Measurements from ENCODE around the gene TMCO1. TPM values are rescaled to one million over a fixed set of nuclear protein-coding genes. Genes with fewer than 3 reads are reported as not detected.
A peak's percentile ranks its signal among the peaks of the same experiment; 100 is the strongest.
"Not testable (repeated sequence)": the region's sequence is repeated elsewhere in the genome, so short reads cannot be mapped to it uniquely, and the experiment has no call there.

Gene TMCO1
- total RNA-seq, 2 experiments from 2014 or later, result 93.3 to 102 TPM

DNA sequence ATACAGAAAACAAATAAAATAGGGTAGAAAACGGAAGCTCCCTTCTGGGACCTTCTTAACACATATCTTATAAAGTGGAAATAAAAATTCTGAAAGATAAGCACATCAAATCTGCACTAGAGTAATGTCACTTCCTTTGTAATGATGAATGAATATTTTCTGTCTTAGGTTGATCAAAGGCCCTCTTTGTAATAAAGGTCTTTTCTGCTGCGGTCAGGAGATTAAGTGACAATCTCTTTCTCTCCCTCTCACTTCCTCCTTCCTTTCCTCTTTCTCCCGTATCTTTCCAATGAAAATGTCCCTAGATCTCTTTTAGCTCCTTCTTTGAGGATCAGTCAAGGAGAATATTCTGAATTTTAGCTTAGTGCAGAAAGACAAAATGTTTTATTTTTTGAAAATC is 33.8 kb downstream of the TMCO1 start:
- H3K36me3 Mint-ChIP-seq (ENCODE audit: low read depth), result peaks cover 15% of the 10 kb centered on the region
- DNase-seq, result no peak
- no peaks in the 10 kb centered on the region for H3K27me3 Mint-ChIP-seq
- H3K4me3 Mint-ChIP-seq, result no peak overlapping the region
- POLR2A ChIA-PET, result no interaction called here
- H3K4me1 Mint-ChIP-seq, result peaks cover 4% of the 10 kb centered on the region
- CTCF ChIA-PET, result interaction anchor here (1.8 kb wide), 1 partner anchor 9 kb away, joined by 6 read pairs; no protein-coding TSS in a partner anchor
- no peak overlapping the region for H3K27ac Mint-ChIP-seq
- no peaks in the 10 kb centered on the region for H3K9me3 Mint-ChIP-seq

DNA sequence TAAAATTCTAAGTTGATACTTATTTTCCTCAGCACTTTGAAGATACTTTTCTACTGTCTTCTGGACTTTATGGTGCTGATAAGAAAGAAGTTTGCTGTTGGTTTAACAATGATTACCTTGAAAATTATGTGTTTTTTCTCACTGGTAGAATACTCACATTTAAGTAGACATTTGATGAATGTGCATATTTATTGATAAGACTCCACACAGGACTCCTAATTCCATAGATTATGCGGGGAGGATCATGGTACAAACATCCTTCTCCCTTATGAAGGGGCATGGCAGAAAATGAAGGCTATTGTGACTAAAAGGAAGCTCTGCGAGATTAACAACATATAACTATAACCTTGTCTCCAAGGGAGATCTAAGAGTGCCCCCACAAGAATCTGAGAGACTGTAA is 41.8 kb downstream of the TMCO1 start:
- H3K27me3 Mint-ChIP-seq, result no peaks in the 10 kb centered on the region
- H3K4me3 Mint-ChIP-seq, result no peak overlapping the region
- no peaks in the 10 kb centered on the region for H3K4me1 Mint-ChIP-seq
- H3K27ac Mint-ChIP-seq, result no peak overlapping the region
- no peaks in the 10 kb centered on the region for H3K9me3 Mint-ChIP-seq
- CTCF ChIA-PET, result no interaction called here
- POLR2A ChIA-PET, result no interaction called here
- no peak for DNase-seq
- peaks cover 25% of the 10 kb centered on the region for H3K36me3 Mint-ChIP-seq (ENCODE audit: low read depth)

DNA sequence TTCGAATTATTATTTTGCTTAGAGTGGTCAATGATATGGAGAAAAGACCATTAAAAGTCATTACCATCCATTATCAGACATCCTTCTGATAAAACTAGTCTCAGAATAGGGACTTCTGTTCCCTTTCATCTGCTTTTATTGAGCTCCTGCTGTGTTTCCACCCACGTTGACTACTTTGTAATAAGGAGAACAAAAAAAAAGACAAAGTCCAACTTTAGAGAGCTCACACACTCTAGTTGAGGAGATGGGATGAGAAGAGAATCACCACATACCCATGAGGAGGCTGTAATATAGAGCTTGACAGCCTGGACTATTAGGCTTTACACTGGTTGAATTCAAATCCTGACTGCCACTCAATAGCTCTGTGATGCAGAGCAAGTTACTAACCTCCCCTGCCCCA is 42.5 kb downstream of the TMCO1 start:
- Mint-ChIP-seq H3K4me1 (no peaks in the 10 kb centered on the region), H3K4me3 (no peak overlapping the region), H3K9me3 (no peaks in the 10 kb centered on the region), H3K27ac (no peak overlapping the region), H3K36me3 (ENCODE audit: low read depth) (peaks cover 25% of the 10 kb centered on the region), H3K27me3 (no peaks in the 10 kb centered on the region)
- POLR2A ChIA-PET, result no interaction called here
- CTCF ChIA-PET, result no interaction called here
- no peak for DNase-seq

DNA sequence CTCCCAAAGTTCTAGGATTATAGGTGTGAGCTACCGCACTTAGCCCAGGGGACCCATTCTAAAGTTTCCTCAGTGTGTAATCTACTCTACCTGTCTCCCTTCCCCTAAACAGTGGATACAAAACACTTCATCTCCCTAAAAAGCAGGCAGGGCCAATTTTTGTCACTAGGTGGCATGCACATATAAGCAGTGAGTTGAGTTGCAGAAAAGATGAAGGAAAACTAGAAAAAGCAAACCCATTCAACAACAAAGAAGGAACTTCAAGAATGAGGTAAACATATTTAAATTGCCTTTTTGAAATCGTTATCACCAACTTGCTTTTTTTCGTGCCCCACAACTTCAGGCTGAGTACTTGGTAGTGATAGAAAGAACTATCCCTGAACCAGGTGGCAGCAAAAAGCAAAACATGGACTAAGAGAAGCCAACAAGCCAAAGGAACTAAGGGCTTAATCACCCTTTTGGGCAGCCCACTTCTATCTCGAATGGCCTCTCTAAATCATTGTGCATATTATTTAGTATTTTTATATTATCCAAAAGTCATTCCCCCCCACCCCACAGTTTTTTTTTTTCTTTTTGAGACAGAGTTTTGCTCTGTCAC is 50.7 kb downstream of the TMCO1 start:
- Mint-ChIP-seq H3K36me3 (ENCODE audit: low read depth) (no peaks in the 10 kb centered on the region), H3K27me3 (peaks cover 6% of the 10 kb centered on the region), H3K4me3 (no peak overlapping the region), H3K27ac (no peak overlapping the region), H3K9me3 (no peaks in the 10 kb centered on the region), H3K4me1 (no peaks in the 10 kb centered on the region)
- peak; percentile 65 for DNase-seq
- POLR2A ChIA-PET, result no interaction called here
- CTCF ChIA-PET, result interaction anchor here (0.7 kb wide), 1 partner anchor 210 kb away, joined by 4 read pairs; no protein-coding TSS in a partner anchor

DNA sequence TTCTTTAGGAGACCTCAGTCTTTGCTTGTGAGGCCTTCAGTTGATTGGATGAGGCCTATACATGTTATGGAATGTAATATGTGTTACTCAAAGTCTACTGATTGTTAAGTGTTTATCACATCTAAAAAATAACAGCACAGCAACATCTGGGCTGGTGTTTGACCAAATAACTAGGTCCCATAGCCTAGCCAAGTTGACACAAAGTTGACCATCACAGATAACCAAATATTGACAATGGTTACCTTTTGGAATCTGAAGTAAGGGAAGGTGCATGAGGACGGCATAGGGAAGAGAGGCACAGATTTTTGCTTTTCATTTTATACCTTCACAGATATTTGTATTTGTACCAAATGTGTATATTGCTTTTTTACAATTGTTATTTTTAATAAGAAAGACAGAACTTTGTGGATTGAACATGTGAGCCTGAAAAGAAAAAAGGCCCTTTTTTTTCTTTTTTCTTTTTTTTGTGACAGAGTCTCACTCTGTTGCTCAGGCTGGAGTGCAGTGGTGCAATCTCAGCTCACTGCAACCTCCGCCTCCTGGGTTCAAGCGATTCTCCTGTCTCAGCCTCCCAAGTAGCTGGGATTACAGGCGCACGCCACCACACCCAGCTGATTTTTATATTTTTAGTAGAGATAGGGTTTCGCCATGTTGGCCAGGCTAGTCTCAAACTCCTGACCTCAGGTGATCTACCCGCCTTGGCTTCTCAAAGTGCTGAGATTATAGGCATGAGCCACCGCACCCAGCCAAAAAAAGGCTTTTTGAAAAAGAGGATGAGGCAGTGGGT is 52.2 kb downstream of the TMCO1 start:
- H3K4me3 Mint-ChIP-seq; DNase-seq; H3K36me3 Mint-ChIP-seq (ENCODE audit: low read depth); POLR2A ChIA-PET; H3K27ac Mint-ChIP-seq; H3K4me1 Mint-ChIP-seq; H3K9me3 Mint-ChIP-seq; CTCF ChIA-PET: not testable (repeated sequence)
- H3K27me3 Mint-ChIP-seq, result peaks cover 14% of the 10 kb centered on the region

DNA sequence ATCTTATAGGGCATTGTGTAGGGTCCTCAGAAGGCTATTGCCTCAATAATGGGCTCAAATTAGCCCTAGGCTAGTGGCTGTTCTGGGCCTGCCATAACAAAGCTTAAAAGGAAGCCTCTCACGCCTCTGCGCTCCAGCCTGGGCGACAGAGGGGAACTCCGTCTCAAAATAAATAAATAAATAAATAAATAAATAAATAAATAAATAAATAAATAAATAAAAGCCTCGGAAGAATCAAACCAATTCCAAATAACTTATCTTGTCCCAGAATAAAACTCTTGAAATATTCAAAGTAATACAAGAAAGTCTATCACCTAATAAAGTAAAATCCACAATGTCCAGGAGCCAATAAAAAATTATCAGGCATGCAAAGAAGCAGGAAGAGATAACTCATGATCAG is 55.9 kb downstream of the TMCO1 start:
- H3K36me3 Mint-ChIP-seq (ENCODE audit: low read depth), result no peaks in the 10 kb centered on the region
- H3K4me1 Mint-ChIP-seq, result no peaks in the 10 kb centered on the region
- DNase-seq, result no peak
- CTCF ChIA-PET, result interaction anchor here (1.0 kb wide), 1 partner anchor 18 kb away, joined by 3 read pairs; no protein-coding TSS in a partner anchor
- H3K4me3 Mint-ChIP-seq, result no peak overlapping the region
- no peak overlapping the region for H3K27ac Mint-ChIP-seq
- no peaks in the 10 kb centered on the region for H3K9me3 Mint-ChIP-seq
- POLR2A ChIA-PET, result interaction anchor here (0.7 kb wide), 1 partner anchor 11 kb away, joined by 3 read pairs; no protein-coding TSS in a partner anchor
- H3K27me3 Mint-ChIP-seq, result peaks cover 32% of the 10 kb centered on the region

DNA sequence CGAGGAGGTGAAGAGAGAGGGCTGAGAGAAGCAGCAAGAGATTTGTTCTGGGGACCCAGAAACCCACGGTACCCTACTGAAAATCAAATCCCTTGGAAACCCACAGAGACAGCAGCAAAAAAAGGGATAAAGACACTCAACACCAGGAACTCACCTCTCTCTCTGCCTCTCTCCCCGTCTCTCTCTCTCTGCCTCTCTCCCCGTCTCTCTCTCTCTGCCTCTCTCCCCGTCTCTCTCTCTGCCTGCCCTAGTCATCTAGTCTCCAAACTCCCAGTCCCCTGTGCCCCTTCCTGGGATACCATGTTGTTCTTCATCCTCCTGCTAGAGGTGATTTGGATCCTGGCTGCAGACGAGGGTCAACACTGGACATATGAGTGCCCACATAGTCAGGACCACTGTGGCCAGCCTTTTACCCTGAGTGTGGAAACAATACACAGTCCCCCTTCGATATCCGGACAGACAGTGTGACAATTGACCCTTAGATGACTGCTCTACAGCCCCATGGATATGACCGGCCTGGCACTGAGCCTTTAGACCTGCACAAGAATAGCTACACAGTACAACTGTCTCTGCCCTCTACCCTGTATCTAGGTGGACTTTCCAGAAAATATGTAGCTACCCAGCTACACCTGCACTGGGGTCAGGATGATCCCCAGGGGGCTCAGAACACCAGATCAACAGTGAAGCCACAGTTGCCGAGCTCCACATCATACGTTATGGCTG is 60.5 kb downstream of the TMCO1 start:
- no peaks in the 10 kb centered on the region for H3K4me1 Mint-ChIP-seq
- H3K27me3 Mint-ChIP-seq, result peaks cover 36% of the 10 kb centered on the region
- CTCF ChIA-PET, result interaction anchor here (1.2 to 1.9 kb wide), 2 partner anchors 10 to 23 kb away, joined by 6 read pairs; partner anchors contain the start of gene ALDH9A1
- H3K9me3 Mint-ChIP-seq, result no peaks in the 10 kb centered on the region
- DNase-seq, result no peak
- H3K27ac Mint-ChIP-seq, result no peak overlapping the region
- H3K36me3 Mint-ChIP-seq (ENCODE audit: low read depth), result no peaks in the 10 kb centered on the region
- POLR2A ChIA-PET, result no interaction called here
- H3K4me3 Mint-ChIP-seq, result no peak overlapping the region

DNA sequence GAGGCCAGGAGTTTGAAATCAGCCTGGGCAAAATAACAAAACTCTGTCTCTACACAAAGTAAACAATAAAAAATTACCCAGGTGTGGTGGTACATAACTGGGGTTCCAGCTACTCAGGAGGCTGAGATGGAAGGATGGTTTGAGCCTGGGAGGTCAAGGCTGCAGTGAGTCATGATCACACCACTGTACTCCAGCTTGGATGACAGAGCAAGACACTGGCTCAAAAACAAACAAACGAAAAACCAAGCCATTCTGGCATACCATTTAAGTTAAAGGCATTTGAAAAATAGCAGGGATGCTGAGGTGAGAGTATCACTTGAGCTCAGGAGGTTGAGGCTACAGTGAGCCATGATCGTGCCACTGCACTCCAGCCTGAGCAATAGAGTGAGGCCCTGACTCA is 65.0 kb downstream of the TMCO1 start:
- DNase-seq, result no peak
- peaks cover 14% of the 10 kb centered on the region for H3K27me3 Mint-ChIP-seq
- CTCF ChIA-PET, result no interaction called here

DNA sequence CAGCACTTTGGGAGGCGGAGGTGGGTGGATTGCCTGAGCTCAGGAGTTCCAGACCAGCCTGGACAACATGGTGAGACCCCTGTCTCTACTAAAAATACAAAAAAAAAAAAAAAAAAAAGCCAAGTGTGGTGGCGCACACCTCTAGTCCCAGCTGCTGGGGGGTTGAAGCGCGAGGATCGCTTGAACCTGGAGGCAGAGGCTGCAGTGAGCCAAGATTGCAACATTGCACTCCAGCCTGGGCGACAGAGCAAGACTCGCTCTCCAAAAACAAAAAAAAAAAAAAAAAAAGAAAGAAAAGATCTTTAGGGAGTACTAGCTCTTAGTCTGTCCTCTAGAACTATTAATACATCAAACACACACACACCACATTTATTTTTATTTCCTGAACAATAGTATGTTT is 66.7 kb downstream of the TMCO1 start:
- POLR2A ChIA-PET, result interaction anchor here (0.6 kb wide), 1 partner anchor 11 kb away, joined by 3 read pairs; no protein-coding TSS in a partner anchor
- DNase-seq; H3K36me3 Mint-ChIP-seq (ENCODE audit: low read depth); H3K27ac Mint-ChIP-seq; H3K9me3 Mint-ChIP-seq; H3K27me3 Mint-ChIP-seq; CTCF ChIA-PET; H3K4me3 Mint-ChIP-seq: not testable (repeated sequence)
- peaks cover 18% of the 10 kb centered on the region for H3K4me1 Mint-ChIP-seq

More for the DNA sequence above, 65.0 kb downstream of the TMCO1 start:
- no peaks in the 10 kb centered on the region for H3K36me3 Mint-ChIP-seq (ENCODE audit: low read depth)
- peaks cover 8% of the 10 kb centered on the region for H3K4me1 Mint-ChIP-seq
- POLR2A ChIA-PET, result no interaction called here
- H3K9me3 Mint-ChIP-seq, result no peaks in the 10 kb centered on the region
- H3K27ac Mint-ChIP-seq, result no peak overlapping the region
- no peak overlapping the region for H3K4me3 Mint-ChIP-seq

DNA sequence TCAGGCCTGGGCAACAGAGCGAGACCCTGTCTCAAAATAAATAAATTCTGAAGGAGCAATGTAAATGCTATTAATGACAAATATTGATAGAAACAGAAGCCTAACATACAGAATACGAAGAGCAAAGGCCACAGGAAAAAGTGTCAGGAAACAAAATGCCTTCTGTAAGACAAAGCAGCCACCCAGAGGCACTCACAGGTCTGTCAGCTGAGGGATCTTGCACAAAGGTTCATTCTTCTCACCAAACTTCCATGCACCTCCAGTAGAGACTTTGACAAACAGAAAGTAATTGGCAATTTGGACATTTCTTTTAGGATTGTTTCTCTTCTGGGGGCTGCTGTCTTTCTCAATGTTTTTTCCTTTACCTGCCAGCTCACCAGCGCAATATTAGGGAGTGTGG is 69.1 kb downstream of the TMCO1 start:
- CTCF ChIA-PET, result interaction anchor here (1.4 kb wide), 1 partner anchor 41 kb away, joined by 3 read pairs; no protein-coding TSS in a partner anchor
- Mint-ChIP-seq H3K4me3 (peak overlapping the region; percentile 49), H3K27me3 (peaks cover 2% of the 10 kb centered on the region), H3K27ac (peak overlapping the region; percentile 46), H3K4me1 (peaks cover 36% of the 10 kb centered on the region), H3K36me3 (ENCODE audit: low read depth) (peaks cover 16% of the 10 kb centered on the region), H3K9me3 (no peaks in the 10 kb centered on the region)
- POLR2A ChIA-PET, result interaction anchor here (0.7 kb wide), 1 partner anchor 185 kb away, joined by 4 read pairs; no protein-coding TSS in a partner anchor
- no peak for DNase-seq

DNA sequence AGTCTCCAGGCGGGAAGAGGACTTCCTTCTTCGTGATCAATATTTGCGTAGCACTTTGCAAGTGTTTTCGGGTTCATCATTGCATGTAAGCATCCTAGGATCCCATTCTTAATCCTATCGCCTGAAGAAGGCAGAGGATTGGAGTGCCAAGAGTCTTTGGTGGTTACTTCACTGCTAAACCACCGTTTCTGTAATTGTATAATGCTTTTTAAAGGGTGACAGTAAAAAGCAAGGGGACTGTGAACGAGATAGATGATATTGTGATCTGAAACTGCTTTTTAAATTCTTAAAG is 70.0 kb downstream of the TMCO1 start:
- Mint-ChIP-seq H3K27ac (peak overlapping the region; percentile 98), H3K36me3 (ENCODE audit: low read depth) (peaks cover 21% of the 10 kb centered on the region), H3K27me3 (peaks cover 2% of the 10 kb centered on the region), H3K9me3 (no peaks in the 10 kb centered on the region), H3K4me1 (peaks cover 36% of the 10 kb centered on the region), H3K4me3 (peak overlapping the region; percentile 98)
- CTCF ChIA-PET, result interaction anchor here (1.1 to 2.2 kb wide), 3 partner anchors 11 to 42 kb away, joined by 3 to 8 read pairs (median 4); no protein-coding TSS in a partner anchor
- POLR2A ChIA-PET, result no interaction called here
- DNase-seq, result no peak

DNA sequence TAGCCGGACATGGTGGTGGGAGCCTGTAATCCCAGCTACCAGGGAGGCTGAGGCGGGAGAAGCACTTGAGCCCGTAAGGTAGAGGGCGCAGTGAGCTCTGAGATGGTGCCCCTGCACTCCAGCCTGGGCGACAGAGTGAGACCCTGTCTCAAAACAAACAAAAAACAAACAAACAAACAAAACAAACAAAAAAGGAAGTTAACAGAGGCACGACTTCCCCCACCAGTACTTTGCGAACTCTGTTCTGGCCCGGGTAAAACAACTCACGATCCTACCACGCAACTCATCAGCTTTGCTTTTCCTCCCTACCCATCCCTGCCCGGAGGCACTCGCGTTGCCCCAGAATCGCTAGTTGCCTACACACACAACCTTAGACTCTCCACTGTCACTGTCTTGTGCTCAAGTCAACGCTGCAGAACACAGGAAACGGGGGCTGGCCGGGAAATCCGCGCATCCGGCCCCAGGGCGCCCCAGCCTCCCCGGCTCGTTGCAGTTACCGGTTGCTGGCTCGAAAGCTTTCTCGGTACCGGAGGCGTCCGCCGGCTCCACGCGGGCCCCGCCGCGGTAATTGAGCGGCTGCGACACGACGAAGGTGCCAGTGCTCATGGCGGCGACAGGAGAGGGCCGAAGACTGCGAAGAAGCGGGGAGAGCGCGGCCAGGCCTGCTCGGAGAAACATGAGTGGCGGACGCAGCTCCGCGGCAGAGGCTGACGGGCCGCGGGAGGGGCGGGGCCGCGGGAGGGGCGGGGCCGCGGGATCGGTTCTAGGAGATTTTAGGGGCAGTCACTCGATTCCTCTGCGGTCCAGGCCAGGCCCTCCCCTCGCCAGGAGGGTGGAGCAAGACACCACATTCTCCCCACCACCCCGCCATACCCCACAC is 70.5 kb downstream of the TMCO1 start, which contains the start of gene ALDH9A1:
ALDH9A1 (minus strand) TSS at position 682 of the 880 bp plus-strand sequence; CDS start at position 678, 4 bp downstream.
- Mint-ChIP-seq H3K36me3 (ENCODE audit: low read depth) (peaks cover 27% of the 10 kb centered on the region), H3K27ac (peak within 1 kb of the TSS; percentile 98), H3K4me3 (peak within 1 kb of the TSS; percentile 98), H3K4me1 (peaks cover 36% of the 10 kb centered on the region), H3K27me3 (peaks cover 2% of the 10 kb centered on the region), H3K9me3 (no peaks in the 10 kb centered on the region)
- ChIA-PET POLR2A (interaction anchor here (0.8 kb wide), 1 partner anchor 58 kb away, joined by 9 read pairs; no protein-coding TSS in a partner anchor), CTCF (interaction anchor here (0.8 to 2.2 kb wide), 6 partner anchors 10 to 212 kb away, joined by 3 to 8 read pairs (median 4); no protein-coding TSS in a partner anchor)
- DNase-seq, result peak; percentile 85

All from activated CD4-positive, alpha-beta T cell treated with anti-CD3 and anti-CD28 coated beads, Interleukin-2, amount 10 ng/mL, durations not matched to agents 7 days and 5 days (primary cell).